CD4-positive, alpha-beta T cell treated with Interferon alpha-2 for 1 hour (primary cell): ENCODE measurements around the gene CAMKK1.

Experiments
- DNase-seq, 2 donors: peaks; one replicate each; pipeline ENCODE4 v3.0.0-alpha.2; 2020 to 2022

The CAMKK1 gene

GRCh38 chr17:3893003-3893719, at the start of gene CAMKK1:
Gene CAMKK1 (minus strand): TSS chr17:3893053. CDS start chr17:3885687, 7,366 bp downstream.
- peak; percentile 86 to 93 for DNase-seq

GRCh38 chr17:3940965-3941698, 48.3 kb upstream of the CAMKK1 start:
- DNase-seq, result no peak

DNA sequence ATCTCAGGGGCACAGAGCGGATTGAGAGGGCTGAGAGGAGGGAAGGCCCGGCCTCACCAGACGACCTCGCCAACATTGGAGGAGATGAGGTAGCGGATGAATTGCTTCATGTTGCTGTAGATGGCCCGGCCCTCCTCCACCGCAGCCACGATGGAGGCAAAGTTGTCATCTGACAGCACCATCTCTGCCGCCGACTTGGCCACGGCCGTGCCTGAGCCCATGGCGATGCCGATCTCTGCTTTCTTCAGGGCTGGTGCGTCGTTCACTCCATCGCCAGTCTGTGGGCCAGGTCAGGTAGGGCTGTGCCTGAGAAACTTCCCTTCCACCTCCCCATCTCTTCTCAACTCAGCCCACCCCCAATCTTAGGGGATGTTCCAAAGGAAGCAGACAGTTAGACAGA, 44.5 kb upstream of the CAMKK1 start:
- DNase-seq, result no peak

- DNase-seq, result no peak
These were observed 43.0 kb upstream of the CAMKK1 start for GRCh38 chr17:3935825-3936355.

GRCh38 chr17:3935140-3935542, 42.3 kb upstream of the CAMKK1 start:
- DNase-seq, result peak; percentile 41 to 52

DNA sequence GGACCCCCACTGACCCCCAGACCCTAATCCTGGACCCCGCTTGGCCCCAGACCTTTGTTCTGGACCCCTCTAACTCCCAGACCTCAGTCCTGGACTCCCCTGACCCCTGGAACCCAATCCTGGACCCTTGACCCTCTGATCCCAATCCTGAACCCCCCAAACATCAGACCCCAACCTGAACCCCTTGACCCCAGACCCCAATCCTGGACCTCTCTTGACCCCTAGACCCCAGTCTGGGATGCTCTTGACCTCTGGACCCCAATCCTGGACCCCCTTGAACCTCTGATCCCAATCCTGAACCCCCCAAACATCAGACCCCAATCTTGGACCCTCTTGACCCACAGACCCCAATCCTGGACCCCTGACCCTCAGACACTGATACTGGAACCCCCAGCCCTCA, 36.9 kb upstream of the CAMKK1 start:
- no peak for DNase-seq

- no peak for DNase-seq
These were observed 36.3 kb upstream of the CAMKK1 start for GRCh38 chr17:3929181-3929580.

GRCh38 chr17:3928406-3928805, 35.6 kb upstream of the CAMKK1 start:
- DNase-seq, result no peak

DNA sequence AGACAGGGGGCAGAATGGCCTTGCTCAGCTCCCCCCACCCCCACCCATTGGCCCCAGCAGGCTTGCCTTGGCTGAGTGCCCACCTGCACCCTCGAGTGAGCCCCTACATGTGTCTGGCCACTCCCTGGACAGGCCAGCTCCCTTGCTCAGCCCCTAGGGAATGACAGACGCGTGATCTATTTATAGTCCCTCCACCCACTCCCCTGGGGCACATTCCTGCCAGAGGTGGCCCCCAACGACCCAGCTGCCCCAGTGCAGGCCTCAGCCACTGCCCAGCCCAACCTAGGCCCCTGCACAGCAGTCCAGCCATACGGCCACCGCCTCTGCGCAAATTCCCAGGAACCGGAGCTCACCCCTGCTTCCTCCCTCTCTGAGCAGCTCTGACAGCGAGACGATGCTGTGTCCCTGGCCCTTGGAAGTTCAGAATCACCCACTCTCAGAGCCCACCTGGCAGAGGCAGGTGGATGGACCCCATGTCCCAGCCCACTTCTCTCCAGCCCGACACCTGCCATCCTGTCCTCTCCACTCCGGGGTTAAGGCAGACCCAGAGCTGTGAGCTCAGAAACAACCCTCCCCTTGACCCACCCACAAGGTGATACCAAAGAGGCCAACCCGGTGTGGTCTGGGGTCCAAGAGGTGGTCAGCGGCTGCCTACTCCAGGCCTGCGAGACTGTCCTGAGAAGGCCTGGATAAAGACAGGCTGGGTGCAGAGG, 34.9 kb upstream of the CAMKK1 start:
- no peak for DNase-seq

- DNase-seq, result no peak
These were observed 34.2 kb upstream of the CAMKK1 start for GRCh38 chr17:3926860-3927627.

DNA sequence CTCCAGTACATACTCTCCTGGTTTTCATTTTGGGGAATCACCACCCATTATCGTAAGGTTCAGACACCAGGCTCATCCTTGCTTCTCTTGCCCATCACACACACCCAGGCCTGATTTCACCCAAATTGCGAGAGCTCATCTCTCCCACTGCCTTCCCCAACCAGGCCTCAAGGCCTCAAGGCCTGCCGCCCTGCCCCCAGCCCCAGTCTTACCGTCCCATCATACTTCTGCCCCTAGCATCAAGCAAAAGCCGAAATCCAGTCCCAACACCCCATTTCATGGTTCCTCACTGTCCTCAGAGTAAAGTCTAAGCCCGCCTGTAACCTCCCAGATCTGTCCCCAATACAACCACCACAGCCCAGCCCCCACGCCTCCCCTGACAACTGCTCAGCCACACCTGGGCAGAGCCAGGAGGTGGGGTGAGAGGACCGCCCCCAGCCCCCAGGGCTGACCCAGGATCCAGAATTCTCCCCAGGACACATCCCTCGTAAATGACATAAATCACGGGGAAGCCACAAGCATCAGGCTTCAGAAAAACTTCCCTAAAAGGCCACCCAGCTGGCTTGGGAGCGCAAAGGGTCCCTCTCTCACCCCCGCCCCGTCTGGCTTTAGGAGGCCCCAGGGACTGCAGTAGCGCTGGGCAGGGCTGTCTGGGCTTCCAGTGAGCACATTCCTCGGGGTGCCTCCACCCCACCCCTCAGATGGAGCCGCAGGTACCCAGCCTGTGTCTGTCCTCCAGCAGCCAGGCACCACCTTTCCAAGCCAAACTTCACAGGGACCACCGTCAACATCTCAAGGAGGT, 33.0 kb upstream of the CAMKK1 start:
- no peak for DNase-seq

GRCh38 chr17:3924512-3925350, 31.9 kb upstream of the CAMKK1 start:
- no peak for DNase-seq

GRCh38 chr17:3923466-3924190, 30.8 kb upstream of the CAMKK1 start:
- DNase-seq, result no peak

- DNase-seq, result no peak
These were observed 29.9 kb upstream of the CAMKK1 start for GRCh38 chr17:3922765-3923164.

DNA sequence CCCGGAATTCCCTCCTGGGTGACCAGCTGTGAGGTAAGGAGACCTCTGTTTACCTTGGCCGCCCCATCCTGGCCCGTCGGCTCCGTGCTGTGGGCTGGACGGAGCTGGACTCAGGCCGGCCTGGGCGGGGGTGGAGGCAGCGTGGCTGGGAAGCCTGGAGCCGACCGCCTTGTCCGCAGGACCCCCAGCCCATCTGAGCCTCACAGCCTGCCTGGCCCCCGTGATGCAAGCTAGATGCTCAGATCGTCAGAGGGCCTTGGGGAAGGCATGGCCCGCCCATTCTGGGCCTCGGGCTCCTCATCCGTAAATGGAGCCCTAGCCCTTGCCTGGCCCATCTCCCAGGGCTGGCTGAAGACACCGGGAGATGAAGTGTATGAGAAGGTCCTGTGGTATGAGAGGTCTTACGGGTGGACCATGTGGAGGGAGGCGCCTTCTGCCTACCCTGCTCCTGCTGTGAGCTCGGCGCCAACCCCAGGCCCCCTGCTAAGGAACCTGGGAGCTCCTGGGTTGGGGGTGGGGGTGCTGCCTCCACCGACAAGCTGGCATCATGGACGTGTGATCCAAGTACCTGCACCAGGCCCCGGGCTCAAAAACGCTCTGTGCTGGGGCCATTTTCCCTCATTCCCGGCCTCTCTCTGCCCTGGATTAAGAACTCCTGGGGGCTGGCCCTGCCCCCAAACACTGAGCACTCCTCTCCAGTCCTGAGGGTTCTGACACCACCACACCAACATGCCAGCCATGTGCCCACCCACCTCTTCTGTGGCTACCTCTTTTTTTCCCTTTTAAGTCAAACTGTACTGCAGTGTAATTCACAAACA, 28.9 kb upstream of the CAMKK1 start:
- no peak for DNase-seq

- DNase-seq, result no peak
These were observed 28.2 kb upstream of the CAMKK1 start for GRCh38 chr17:3921006-3921405.

GRCh38 chr17:3919123-3919624, 26.3 kb upstream of the CAMKK1 start:
- DNase-seq, result no peak

DNA sequence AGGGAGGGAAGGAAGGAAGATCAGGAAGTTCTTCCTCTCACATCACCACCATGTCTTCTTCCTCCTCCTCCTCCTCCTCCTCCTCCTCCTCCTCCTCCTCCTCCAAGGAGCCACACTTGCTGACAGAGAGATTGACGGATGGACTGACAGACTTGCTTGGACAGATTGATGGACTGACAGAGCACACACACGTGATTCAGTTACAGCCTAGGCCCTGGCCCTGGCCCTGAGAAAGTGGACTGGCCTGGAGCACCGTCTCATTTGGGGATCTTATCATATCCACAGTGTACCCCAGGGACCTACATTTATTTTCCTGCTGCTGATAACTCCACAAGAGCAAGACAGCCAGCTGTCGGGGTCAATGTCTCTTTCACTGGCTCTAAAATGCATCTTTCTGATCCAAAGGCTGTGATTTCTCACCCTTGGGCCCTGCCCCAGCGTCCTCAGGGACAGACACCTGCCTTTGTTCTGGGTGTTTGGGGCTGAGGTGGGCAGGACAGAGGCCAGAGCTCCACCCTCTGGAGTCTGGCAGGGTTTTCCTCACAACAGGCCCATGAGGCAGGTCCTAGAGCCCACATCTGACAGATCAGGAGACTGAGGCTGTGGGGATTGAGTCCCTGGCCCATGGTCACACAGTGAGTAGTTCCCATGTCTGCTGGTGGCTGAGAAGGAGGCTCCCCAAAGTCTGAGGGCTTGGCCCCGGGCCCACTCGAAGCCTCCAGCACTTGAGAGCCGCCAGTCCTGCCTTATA, 25.7 kb upstream of the CAMKK1 start:
- DNase-seq, result no peak
